GM21529 (cell line): ENCODE results near the gene CCN2.
"Not testable (repeated sequence)": the region's sequence is repeated elsewhere in the genome, so short reads cannot be mapped to it uniquely, and the experiment has no call there.

Experiments
- ATAC-seq: cut with Tn5 transposase; IDR thresholded peaks from one replicate; pipeline ENCODE4 v1.9.1; 2021; ENCODE audit not compliant: unreplicated experiment

CCN2 gene

DNA sequence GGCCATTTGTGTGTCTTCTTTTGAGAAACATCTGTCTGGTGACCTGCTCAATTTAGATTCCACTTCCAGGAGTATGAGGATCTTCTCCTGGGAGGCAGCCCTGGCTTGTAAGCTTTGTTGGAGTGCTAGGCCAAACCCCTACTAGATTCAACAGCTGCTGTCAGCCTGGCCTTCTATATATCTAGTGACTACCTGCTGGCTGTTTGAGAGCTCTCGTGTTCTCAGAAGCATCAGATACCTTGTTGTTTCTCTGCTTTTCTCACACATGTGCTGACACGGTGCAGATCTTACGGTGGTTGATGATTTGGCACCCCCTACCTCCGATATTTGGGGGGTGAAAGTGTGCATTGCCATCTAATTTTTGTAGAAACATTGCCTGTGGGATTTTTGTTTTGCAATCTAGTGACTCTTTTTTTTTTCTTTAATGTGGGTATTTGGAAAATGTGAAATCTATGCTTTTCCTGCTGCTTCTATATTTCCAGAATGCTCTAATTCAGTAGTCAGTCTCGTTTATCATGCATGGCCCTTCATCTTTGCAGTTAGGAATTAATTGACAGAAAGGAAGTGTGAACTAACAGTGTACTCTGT is 4.7 kb downstream of the CCN2 start:
- no peak for ATAC-seq

DNA sequence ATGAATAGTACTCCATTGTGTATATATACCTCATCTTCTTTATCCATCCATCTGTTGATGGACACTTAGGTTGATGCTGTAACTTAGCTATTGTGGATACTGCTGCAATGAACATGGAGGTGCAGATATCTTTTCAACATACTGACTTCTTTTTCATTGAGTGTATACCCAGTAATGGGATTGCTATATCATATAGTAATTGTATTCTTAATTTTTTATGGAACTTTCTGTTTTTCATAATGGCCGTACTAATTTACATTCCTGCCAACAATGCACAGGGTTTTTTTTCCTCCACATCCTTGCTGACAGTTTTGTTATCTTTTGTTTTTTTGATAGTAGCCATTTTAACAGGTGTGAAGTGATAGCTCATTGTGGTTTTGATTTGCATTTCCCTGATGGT is 5.2 kb downstream of the CCN2 start:
- ATAC-seq = no peak

DNA sequence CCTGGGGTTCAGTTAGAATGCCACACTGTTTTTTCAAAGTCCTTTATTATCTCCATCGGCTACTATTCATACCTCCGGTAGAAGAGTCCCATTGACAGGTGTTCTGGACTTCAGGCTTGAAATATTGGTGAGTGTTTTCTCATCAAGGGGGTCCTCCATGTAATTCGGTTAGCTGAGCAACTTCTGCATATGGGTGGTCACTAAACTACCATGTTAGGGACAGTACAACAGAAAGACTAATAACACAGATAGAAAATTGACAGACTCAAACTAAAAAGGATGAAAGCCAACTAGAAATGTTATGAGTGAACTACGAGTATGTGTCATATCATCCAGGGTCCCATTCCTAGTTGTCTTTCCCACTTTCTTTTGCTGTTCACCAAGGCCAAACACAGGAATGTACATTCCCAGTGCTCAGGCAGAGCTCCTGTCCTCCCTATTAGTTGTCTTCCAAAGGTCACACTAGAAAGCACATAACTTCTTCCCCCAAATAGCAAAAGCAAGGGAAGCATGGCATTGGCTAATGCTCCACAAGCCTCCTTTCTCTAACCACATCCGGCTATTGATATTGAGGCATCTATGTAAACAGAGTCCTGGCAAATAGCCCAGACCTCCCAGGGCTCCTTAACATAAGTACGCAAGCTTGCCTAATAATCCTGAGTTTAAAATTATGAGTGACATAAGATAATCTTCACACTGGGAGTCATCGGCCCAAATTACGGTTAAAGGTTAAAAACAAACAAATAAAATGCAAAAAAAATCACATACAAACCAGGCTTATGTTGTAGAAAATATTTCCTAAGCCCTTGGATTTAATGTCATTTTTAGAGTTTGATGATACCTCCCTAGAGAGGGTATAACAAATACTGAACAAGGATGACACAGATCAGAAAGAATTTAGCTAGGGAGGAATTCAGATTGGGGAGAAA is 13.2 kb downstream of the CCN2 start:
- ATAC-seq = no peak

DNA sequence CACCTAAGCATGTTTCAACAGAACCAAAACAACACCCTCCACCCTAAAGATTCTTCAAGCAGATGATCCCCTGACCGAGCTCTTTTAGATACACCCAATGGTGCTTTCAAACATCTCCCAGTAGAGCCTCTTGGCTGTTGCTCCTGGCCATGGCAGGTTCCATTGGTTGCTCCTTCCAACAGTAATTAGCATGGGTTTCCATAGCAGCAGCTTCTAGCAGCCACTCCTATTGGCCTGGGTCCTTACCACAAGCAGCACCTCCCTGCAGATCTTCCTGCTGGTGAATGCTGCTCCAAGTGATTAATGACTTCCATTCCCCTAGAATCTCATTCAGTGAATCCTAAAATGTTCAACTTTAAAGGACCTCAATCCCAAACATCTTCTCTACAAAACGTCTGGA is 13.9 kb downstream of the CCN2 start:
- no peak for ATAC-seq

DNA sequence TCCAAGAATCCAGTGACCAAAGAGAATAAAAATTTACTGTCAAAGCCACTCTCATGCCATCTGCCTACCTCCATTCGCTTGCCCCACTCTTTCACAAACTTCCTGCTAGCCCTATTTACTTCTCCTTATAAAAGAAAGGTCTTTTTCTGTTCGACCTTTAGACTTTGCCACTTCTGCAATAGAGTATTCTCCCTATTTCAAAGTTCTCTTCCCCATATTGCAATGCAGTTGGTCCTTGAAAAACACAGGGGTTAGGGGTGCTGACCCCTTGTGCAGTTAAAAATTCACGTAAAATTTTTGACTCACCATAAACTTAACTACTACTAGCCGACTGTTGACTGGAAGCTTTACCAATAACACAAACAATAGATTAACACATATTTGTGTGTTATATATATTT is 15.0 kb downstream of the CCN2 start:
- ATAC-seq = no peak

DNA sequence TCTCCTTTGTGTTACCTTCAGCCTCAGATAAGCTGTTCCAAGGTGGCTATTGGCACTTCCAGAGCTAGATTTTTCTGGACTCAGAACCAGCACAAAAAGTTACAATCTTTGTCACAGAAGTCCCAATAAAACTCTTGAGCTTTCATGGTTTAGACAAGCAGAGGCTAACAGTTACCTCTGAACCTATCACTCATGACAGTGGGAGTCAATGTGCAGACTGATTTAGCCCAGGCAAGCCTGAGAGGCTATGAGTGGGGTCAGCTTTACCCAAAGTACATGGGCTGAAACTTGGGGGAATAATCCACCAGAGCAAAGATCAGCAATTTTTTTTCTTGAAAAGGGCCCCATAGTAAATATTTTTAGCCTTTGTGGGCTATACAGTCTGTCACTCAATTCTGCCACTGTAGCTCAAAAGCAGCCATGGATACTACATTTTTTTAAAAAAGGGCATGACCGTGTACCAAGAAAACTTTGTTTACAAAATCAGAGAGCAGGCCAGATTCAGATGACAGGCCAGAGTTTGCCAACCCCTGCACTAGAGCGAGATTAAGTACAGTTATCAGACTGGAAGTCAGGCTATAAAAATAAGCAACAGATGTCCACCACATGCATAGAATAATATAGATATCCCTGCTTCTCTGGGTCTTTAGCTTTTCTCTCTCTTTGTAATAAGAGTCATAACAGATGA is 20.0 kb downstream of the CCN2 start:
- ATAC-seq = no peak

DNA sequence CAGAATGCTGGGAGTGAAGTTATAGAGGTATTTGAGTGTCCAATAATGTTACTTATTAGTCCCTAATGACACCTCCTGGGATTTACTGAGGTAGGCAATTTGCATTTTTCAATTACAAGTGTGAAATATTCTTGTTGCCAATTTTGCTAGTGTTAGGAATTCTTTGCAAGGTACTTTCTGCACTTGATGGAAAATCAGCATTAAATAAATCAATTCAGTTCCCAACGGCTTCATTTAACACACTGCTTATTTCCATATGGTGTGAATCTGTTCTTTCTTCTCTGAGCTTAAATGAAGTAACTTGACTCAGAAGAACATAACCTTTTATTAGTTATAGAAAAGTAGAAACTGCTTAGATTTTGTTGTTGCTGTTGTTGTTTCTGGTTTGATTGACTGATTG is 21.2 kb downstream of the CCN2 start:
- no peak for ATAC-seq

DNA sequence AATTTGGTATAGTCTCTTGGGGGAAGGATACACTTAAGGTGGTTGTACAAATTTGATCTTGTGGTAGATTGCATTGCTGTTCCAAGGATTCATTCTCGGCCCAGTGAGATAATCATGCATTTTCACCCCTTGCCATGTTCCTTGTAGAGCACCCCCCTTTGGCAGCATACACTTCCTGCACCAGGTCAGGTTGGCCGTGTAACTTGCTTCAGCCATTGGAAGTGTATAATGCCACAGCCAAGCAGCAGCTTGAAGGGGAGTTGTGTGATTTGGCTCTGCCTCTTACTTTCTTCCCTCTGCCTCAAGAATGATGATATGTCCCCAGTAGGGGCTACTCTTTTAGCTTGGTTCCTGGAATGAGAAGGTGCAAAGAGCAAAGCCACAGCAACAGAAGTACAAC is 21.9 kb downstream of the CCN2 start:
- ATAC-seq = no peak

DNA sequence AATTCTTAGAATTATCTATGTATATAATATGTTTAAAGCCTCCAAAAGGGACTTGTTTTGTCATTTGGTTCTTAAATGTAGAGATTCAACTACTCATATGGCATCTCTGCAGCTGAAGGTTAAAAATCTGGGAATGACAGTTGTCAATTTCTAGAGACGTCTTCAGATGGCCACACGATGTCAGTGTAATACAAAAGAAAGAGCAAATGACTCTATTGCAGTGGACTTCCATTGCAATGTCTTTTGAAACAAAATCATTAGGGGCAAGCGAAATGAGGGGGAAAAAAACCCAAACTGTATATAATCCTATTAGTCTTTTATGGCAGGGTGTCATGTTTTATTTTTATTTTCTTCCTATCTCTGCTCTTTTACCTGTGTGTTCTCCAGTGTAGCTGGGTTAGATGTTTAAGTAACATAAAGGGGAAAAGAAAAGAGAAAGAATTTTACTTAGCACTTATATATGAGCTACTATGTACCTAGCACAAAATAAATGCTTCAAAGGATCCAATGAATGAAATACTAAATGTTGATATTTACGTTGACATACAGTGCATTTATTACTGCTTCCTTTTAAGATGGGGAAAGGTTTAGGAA is 26.2 kb downstream of the CCN2 start:
- ATAC-seq = no peak

DNA sequence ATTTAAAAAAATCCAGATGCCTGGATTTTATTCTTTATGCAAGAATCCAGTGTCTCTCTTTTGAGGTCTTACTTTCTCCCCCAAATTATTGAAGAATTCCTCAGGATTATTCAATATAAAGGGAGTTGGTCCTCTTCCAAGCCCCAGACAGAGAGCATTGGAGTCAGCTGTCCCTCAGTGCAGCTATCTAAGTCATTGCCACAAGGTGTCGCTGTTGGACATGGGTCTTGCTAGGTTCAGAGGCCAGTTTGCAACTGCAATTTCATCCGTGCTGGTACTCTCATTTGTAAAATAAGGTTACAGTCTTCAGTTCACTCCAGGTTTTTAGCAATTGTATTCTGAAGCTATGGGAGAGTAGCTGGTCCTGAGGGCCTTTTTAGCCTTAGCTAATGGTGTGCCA is 27.8 kb downstream of the CCN2 start:
- ATAC-seq = peak; percentile 70

DNA sequence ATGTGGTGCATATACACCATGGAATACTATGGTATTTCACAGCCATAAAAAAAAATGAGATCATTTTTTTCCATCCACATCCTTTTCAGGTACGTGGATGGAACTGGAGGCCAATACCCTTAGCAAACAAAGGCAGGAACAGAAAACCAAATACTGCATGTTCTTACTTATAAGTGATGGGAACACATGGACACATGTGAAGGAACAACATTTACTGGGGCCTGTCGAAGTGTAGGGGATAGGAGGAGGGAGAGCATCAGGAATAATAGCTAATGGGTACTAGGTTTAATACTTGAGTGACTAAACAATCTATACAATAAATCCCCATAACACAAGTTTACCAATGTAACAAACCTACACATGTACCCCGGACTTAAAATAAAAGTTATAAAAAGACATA is 30.5 kb downstream of the CCN2 start:
- ATAC-seq = no peak

DNA sequence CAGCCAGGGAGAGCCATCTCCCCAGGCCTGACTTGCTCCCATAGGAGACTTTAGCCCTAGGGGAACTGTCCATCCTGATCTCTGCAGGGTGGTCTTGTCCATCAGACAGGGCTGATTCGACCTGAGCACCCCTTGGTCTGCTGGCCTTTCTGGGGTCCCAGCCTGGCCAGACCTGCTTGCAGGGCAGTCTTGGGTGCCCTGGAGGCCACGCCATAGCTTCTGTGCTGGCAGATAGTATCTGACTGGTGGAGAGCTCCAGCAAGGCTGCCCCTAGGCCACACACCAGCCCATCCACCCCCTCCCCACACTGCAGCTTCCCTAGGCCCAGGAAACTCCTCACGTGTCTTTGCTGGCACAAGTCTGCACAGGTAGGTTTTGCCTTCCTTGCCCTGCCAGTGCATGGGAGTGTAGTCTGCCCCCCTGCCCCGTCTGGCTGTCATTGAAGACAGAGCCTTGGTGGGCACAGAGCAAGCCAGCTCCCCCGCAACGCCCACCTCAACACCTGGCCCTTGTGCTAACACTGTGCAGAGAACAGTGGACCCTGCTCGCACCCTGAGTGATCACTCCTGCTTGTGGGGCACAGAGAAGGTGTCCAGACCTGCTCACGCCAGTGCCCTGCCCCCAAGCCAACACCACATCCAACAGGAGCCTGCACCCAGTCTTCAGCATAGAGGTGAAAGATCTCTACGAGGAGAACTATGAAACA is 32.4 kb downstream of the CCN2 start:
- no peak for ATAC-seq

DNA sequence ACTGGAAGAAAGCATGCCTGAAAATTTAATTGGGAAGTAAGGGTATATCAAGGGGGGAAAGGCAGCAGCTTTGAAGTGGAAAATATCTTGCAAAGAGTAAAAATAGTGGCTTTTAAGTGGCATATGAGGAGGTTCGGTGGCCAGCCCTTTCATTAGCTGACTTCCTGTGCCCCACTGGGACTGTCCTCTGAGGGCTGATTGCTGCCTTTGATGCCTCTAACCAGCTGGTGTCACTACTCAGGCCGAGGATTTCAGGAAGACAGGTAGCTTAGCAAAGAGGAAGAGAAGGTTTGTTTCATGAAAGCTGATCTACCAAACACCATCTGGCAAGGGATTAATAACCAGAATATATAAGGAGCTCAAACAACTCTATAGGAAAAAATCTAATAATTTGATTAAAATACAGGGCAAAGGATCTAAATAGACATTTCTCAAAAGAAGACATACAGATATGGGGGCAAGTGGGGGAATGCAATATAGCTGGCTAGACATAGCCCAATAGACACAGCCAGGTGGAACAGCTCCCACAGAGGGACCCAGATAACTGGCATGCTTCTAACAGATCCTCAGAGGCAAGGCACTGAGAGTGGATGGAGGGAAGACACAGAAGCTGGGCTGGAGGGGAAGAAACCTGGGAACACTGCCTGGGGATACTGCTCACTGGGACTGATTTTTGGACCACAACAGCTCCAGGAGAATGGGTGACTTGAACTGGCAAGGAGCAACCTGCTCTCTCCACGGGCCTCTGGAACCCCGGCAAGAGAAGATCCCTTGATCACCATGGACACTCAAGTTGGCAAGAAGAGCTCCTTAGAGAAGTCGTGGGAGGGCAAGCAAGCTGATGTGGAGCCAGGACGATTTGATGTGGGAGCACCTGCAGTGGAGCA is 33.2 kb downstream of the CCN2 start:
- no peak for ATAC-seq

DNA sequence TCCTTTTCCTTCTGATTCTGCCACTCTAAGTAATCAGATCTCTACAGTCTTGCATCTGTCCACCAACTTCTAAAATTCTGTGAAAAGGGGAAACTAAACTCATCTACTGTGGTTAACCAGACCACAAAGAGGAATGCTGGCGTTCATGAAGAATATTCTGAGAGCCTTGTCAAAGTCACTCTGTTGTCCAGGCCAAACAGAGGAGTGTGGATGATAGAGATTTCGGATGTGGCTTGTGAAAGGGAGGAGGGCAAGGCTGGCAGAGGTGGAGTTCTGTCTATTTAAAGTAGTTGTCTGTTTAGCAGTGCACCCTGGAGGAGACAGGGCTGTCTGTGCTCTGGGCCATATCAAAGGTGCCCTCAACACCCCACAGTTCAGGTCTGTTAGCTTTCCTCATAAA is 33.9 kb downstream of the CCN2 start:
- no peak for ATAC-seq

DNA sequence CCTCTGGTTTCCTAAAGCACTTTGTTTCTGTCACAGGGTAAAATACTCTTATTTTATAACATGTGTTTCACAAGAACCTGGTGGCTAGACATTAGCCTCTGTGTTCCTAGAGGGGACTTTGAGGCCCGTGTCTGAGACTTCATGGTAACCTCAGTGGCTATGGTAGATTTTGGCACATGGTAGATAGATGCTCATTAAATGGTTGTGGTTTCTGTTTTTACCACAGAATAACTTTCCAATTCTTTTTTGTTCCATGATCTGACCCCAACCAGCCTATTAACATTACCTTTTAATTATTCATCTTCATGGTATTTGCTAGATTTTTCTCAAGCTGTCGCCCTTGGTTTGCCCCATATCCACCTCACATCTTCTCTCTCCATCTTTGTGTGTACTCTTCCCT is 34.3 kb downstream of the CCN2 start:
- ATAC-seq = no peak

DNA sequence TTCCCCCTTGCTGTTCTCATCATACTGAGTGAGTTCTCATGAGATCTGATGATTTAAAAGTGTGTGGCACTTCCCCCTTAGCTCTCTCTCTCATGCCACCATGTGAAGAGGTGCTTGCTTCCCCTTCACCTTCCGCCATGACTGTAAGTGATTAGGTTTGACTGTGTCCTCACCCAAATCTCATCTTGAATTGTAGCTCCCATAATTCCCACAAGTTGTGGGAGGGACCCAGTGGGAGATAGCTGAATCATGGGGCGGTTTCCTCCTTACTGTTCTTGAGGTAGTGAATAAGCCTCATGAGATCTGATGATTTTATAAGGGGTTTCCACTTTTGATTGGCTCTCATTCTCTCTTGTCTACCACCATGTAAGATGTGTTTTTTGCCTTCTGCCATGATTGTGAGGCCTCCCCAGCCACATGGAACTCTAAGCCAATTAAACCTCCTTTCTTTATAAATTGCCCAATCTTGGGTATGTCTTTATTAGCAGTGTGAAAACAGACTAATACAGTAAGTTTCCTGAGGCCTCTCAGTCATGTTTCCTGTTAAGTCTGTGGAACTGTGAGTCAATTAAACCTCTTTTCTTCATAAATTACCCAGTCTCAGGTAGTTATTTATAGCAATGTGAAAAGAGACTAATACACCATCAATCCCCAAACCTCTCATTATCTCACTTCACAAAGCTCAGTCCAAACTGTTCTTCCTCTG is 34.9 kb downstream of the CCN2 start:
- ATAC-seq = not testable (repeated sequence)

DNA sequence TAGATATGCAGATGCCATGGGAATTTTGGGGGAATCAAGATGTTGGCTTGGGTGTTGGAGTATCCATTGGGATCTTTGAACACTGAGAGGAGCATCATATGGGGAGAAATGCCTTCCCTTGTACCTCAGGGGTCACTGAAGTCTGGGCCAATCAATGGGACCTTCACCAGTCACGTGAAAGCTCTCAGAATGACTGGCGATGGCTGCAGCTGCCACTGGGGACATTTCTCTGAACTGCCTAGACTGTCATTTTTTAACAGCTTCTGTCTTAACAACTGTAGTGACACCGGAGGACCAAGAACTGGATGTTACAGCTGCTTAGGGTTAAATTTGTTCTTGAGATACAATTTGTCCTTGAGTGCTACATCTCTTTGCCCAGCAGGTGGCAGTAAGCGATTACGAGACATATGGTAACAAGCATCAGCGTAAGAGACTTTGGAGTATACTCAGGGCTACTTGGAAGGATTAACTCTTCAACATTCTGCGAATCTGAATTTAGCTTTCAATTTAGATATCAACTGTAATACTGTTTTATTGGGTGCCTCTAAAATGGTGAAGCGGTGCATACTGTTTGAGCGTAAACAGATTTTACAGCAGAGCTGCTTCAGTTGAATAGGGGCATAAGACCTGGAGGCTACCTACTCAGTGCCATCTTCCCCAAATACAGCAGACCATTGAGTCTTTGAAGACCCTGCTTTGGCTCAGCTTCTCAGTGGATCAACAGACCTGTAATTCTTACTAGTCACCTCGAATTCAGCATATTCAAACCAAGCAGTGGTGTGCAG is 36.0 kb downstream of the CCN2 start:
- peak; percentile 91 for ATAC-seq

DNA sequence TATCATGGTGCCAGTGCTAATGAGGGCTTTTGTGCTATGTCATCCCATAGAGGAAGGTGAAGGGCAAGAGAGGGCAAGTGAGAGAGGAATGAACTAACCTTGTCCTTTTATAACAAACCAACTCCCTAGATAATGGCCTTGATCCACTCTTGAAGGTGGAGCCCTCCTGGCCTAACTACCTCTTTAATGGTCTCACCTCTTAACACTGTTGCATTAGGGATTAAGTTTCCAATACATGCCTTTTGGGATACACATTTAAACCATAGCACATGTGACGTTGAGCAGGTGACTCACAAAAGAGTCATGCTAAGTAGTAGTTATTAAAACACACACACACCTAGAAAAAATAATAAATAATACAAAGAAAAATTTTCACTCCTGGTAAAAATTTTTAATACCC is 36.9 kb downstream of the CCN2 start:
- no peak for ATAC-seq

DNA sequence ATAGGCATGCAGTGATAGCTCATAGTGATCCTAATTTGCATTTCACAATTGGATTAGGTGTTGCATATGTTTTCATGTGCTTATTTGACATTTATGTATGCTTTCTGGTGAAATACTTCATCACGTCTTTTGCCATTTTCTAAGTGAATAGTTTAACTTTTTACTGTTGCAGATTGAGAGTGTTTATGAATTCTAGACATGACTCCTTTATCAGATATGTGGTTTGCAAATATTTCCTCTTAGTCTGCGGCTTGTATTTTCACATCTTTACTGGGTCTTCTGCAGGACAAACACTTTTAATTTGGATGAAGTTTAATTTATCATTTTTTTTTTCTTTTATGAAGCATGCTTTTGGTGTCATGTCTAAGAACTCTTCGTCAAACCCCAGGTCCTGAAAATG is 39.2 kb downstream of the CCN2 start:
- no peak for ATAC-seq
